SK-N-MC (cell line): Measurements from ENCODE around the gene TTN.

Source experiments
- EZH2 ChIP-seq: fragments of 200-600 bp; sonication (generic); IDR thresholded peaks from one replicate; pipeline ENCODE4 v1.6.1; 2017; ENCODE audit warnings: antibody characterized with exemption
- FOXP2 ChIP-seq: optimal IDR thresholded peaks from 2 replicates; pipeline ENCODE3; 2011; ENCODE audit warnings: mild to moderate bottlenecking, moderate library complexity; ENCODE audit not compliant: insufficient read depth; ENCODE audit errors: extremely low read length, control extremely low read depth
- POLR2AphosphoS5 ChIP-seq: IDR thresholded peaks from 2 replicates; pipeline ENCODE4 v1.6.1; 2012; ENCODE audit warnings: mild to moderate bottlenecking, low read depth, low read length, borderline replicate concordance

- no peak for TF ChIP-seq EZH2
- no peak for TF ChIP-seq POLR2AphosphoS5
- no peak for TF ChIP-seq FOXP2
Measured at GRCh38 chr2:178846458-178846802, 39.2 kb upstream of the TTN start.
